Measurements from ENCODE around the gene SYAP1. TPM values are rescaled to one million over a fixed set of nuclear protein-coding genes. Genes with fewer than 3 reads are reported as not detected.

The SYAP1 gene, protein sequence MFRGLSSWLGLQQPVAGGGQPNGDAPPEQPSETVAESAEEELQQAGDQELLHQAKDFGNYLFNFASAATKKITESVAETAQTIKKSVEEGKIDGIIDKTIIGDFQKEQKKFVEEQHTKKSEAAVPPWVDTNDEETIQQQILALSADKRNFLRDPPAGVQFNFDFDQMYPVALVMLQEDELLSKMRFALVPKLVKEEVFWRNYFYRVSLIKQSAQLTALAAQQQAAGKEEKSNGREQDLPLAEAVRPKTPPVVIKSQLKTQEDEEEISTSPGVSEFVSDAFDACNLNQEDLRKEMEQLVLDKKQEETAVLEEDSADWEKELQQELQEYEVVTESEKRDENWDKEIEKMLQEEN
- 20.5 and 23.4 TPM in 2 replicates for total RNA-seq

DNA sequence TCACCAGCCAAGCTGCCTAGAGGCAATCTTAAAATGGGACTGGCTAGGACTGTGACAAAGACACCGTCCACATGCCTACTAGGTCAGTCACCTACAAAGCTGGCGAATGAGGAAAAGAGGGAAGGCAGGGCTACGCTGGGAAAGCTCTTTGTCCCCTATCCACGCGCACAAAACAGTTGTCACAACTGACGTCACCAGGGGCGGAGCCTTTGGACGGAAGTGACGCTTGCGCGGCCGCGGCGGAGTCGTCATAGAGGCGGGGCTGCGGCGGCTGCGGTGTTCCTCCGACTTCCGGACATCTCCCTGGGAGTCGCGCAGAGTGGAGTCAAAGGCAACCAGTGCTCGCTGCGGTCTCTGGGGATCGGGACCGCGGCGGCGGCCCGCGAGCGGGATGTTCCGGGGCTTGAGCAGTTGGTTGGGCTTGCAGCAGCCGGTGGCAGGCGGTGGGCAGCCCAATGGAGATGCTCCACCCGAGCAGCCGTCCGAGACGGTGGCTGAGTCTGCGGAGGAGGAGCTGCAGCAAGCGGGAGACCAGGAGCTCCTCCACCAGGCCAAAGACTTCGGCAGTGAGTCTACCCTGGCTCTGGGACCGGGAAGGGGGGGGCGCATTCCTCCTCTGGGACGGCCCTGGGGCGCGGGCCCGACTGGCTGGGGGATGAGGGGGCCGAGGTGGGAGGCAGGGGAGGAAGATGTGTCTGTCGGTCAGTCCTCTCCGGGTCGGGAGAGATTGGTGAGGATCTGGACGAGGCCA lies at the start of gene SYAP1:
SYAP1 (plus strand) TSS at position 279 of the 751 bp plus-strand sequence; CDS start at position 392, 113 bp downstream.
- no peaks in the 10 kb centered on the region for H3K27me3 ChIP-seq (ENCODE audit: control insufficient read depth, insufficient read depth, low read length)
- TF ChIP-seq, protein P1, sequence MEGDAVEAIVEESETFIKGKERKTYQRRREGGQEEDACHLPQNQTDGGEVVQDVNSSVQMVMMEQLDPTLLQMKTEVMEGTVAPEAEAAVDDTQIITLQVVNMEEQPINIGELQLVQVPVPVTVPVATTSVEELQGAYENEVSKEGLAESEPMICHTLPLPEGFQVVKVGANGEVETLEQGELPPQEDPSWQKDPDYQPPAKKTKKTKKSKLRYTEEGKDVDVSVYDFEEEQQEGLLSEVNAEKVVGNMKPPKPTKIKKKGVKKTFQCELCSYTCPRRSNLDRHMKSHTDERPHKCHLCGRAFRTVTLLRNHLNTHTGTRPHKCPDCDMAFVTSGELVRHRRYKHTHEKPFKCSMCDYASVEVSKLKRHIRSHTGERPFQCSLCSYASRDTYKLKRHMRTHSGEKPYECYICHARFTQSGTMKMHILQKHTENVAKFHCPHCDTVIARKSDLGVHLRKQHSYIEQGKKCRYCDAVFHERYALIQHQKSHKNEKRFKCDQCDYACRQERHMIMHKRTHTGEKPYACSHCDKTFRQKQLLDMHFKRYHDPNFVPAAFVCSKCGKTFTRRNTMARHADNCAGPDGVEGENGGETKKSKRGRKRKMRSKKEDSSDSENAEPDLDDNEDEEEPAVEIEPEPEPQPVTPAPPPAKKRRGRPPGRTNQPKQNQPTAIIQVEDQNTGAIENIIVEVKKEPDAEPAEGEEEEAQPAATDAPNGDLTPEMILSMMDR (IDR thresholded peaks at IDR 0.05; ENCODE audit: insufficient read depth, low read length, poor library complexity, severe bottlenecking) = no peak
- peak within 1 kb of the TSS; percentile 76 for H3K4me3 ChIP-seq (ENCODE audit: low read depth, low read length)
- peak; percentile 96 for DNase-seq (ENCODE audit: low read depth)
- H3K36me3 ChIP-seq (ENCODE audit: control insufficient read depth, insufficient read depth, low read length) = no peaks in the 10 kb centered on the region

DNA sequence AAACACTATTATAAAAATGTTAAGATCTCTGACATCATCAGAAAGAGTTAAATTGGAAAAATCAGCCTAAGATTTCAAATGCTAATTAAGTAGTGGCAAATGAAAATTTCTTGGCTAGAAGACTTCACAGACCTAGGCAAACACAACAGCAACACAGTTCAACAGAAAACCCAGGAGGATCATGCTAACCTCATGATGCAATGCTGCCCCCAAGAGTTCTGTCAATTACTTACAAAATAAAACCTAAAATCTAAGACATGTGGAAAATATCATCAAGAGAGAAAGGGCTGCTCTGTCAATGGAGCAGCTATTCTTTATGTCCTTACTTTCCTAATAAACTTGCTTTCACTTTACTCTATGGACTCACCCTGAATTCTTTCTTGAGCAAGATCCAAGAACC lies 48.4 kb upstream of the SYAP1 start:
- H3K27me3 ChIP-seq (ENCODE audit: control insufficient read depth, insufficient read depth, low read length) = no peaks in the 10 kb centered on the region
- no peak overlapping the region for H3K4me3 ChIP-seq (ENCODE audit: low read depth, low read length)
- H3K36me3 ChIP-seq (ENCODE audit: control insufficient read depth, insufficient read depth, low read length) = peaks cover 1% of the 10 kb centered on the region
- TF ChIP-seq, protein P1 (IDR thresholded peaks at IDR 0.05; ENCODE audit: insufficient read depth, low read length, poor library complexity, severe bottlenecking) = peak; percentile 39
- peak; percentile 12 for DNase-seq (ENCODE audit: low read depth)

DNA sequence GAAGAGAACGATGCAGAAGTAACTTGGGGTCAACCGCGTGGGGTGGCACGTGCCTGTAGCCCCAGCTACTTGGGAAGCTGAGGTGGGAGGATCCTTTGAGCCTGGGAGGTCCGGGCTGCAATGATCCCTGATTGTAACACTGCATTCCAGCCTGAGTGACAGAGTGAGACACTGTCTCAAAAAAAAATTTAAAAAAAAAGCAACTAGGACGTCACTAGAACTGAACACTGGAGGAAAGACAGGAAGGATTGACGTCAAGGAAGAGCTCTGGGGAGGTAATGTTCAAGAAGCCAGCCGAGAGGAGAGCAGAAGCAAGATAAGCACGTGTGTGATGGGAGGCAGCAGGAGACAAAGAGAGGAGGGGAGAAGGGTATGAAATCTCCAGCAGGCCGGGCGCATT lies 40.7 kb upstream of the SYAP1 start:
- H3K36me3 ChIP-seq (ENCODE audit: control insufficient read depth, insufficient read depth, low read length) = peaks cover 2% of the 10 kb centered on the region
- DNase-seq (ENCODE audit: low read depth) = no peak
- no peaks in the 10 kb centered on the region for H3K27me3 ChIP-seq (ENCODE audit: control insufficient read depth, insufficient read depth, low read length)
- no peak overlapping the region for H3K4me3 ChIP-seq (ENCODE audit: low read depth, low read length)
- TF ChIP-seq, protein P1 (IDR thresholded peaks at IDR 0.05; ENCODE audit: insufficient read depth, low read length, poor library complexity, severe bottlenecking) = no peak

DNA sequence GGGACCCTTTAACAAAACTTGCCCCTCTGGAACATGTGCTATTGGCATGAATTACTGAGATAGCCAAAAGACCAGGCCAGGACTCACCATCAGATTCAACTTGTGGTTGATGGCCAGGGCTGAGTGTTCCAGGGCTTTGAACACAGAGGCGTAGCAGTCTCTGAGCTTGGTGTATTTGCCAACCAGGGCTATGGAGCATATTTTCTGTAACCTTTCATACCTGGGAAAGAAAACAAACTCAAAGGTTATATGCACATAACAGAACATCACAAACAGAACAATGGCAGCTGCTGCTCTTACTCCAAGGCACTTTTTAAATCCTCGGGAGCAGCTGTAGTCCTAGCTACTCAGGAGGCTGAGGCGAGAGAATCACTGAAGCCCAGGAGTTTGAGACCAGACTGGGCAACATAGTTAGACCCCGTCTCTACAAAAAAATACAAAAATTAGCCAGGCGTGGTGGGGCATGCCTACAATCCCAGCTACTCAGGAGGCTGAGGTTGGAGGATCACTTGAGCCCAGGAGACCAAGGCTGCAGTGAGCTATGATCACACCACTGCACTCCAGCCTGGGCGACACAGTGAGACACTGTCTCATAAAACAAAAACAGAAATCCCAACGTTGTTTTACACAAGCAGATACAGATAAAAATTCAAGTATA lies 36.3 kb upstream of the SYAP1 start:
- TF ChIP-seq, protein P1 (IDR thresholded peaks at IDR 0.05; ENCODE audit: insufficient read depth, low read length, poor library complexity, severe bottlenecking) = no peak
- no peaks in the 10 kb centered on the region for H3K27me3 ChIP-seq (ENCODE audit: control insufficient read depth, insufficient read depth, low read length)
- no peak overlapping the region for H3K4me3 ChIP-seq (ENCODE audit: low read depth, low read length)
- no peak for DNase-seq (ENCODE audit: low read depth)
- peaks cover 2% of the 10 kb centered on the region for H3K36me3 ChIP-seq (ENCODE audit: control insufficient read depth, insufficient read depth, low read length)

DNA sequence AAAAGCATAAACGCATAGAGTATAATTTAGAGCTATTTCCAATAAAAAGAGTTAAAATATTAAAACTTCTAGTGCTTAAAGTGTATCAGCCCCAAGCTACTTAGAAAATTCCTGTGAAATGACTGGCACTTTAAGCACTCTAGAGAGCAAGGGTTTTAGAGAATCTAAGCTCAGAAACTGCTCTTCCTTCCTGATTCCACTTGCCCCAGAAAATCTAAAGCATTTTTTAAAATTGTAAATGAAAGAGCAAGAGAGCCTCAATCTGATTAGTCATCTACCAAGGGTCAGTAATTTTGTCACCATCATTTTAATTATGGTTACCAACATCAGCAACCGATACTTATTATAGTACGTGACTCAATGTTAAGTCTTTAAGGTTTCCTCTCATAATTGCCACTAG lies 31.9 kb upstream of the SYAP1 start:
- no peak for DNase-seq (ENCODE audit: low read depth)
- Histone ChIP-seq H3K27me3 (ENCODE audit: control insufficient read depth, insufficient read depth, low read length) (no peaks in the 10 kb centered on the region), H3K36me3 (ENCODE audit: control insufficient read depth, insufficient read depth, low read length) (peaks cover under 1% of the 10 kb centered on the region), H3K4me3 (ENCODE audit: low read depth, low read length) (no peak overlapping the region)
- TF ChIP-seq, protein P1 (IDR thresholded peaks at IDR 0.05; ENCODE audit: insufficient read depth, low read length, poor library complexity, severe bottlenecking) = no peak
